GM18951 (cell line): ENCODE results near the gene EPHB3.

Source experiments
- POLR2A ChIP-seq: IDR thresholded peaks from 4 replicates; pipeline ENCODE4 v1.6.1; 2011; ENCODE audit warnings: mild to moderate bottlenecking; ENCODE audit not compliant: insufficient read length, insufficient read depth; ENCODE audit errors: extremely low read depth
- in situ Hi-C: fragments of 300-500 bp; cut with MboI; formaldehyde crosslinking; loops from one replicate; pipeline ENCODE4 v1.12.0; 2022; ENCODE audit warnings: low sequenced_read_pairs, mixed read lengths, inconsistent platforms; ENCODE audit not compliant: unreplicated experiment

EPHB3 gene

DNA sequence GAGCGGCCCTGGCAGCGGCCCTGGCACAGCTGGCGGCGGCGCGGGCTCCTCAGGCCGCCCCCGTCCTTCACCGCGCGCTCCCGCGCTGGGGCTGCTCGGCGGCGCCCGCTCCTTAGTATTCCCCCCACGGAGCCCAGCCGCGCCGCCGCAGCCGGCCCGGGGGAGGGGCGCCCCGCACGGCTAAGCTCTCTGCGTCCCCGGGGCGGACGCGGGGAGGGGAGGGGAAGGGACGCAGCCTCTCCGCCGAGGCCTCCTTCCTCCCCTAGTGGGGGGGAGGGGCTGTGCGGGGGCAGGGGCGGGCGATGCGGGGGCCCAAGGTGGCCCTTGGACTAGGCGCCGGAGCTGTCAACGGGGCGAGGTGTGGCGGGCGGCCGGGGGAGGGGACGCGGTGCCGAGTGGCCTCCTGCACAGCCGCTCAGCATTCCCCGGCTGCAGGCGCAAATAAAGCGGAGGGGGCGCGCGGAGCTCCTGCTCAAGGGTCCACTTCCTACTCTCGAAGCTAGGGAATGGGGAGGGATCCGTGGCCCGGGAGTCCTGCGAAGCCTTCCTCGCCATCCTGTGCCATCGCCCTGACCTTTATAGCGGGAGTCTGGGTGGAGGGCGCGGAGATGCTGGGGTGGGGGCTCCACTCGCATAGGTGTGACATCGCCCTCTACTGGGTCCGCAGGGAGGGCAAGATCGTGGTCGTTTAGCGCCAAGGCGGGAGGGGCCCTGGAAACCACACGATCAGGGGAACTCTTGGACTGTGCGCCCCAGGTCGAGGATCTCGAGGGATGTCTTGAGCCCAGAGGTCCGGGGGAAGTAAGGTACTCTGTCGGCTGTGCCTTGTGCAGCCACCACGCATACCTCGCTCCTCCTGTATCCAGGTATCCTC lies 22.2 kb downstream of the EPHB3 start:
- in situ Hi-C loops: no loop called here
- no peak for TF ChIP-seq POLR2A

DNA sequence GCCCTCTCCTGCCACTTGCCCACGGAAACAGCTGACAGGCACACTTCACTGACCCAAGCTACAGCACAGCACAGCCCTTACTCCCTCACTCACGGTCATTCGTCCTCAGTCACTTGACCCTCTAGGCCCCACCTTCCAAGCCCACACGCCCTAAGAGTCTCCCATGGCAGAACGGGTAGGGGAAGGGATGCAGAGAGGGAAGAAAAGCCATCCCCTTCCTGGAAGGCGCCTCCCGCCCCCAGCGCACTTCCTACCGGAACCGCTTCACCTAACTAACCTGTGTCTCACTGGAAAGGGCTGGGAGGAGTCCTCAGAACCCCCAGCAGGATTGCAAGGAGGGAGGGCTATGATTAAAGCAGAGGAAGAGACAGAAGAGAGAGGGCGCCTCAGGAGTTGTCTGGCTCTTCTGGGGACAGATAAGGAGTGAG lies 22.9 kb downstream of the EPHB3 start:
- in situ Hi-C loops: no loop called here
- TF ChIP-seq POLR2A: no peak

DNA sequence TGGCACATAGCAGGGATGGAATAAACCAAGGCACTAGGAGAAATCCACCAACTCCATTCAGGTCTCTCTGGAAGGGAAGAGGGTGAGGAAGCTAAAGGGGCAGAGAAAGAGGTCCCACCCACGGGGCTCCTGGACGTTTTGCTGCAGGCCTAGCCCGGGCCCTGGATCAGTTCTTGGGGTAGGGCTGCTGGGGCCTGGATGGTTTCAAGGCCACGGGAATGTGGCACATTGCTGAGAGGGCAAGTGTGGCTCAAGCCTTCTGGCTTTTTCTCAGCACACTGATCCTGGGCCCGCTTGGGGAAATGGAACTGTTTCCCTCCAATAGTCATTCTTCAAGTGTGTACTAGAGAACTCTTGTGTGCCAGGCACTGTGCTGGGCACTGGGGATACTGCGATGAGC lies 24.0 kb downstream of the EPHB3 start:
- no peak for TF ChIP-seq POLR2A
- in situ Hi-C loops: no loop called here

GRCh38 chr3:184586851-184587250 lies 25.3 kb downstream of the EPHB3 start:
- no peak for TF ChIP-seq POLR2A
- in situ Hi-C loops: no loop called here

GRCh38 chr3:184588776-184589175 lies 27.2 kb downstream of the EPHB3 start:
- TF ChIP-seq POLR2A: no peak
- in situ Hi-C loops: no loop called here

- no peak for TF ChIP-seq POLR2A
- in situ Hi-C loops: no loop called here
Measured at GRCh38 chr3:184590795-184591194, 29.2 kb downstream of the EPHB3 start.

GRCh38 chr3:184591789-184592188 lies 30.2 kb downstream of the EPHB3 start:
- TF ChIP-seq POLR2A: no peak
- in situ Hi-C loops: no loop called here

GRCh38 chr3:184592371-184593219 lies 31.0 kb downstream of the EPHB3 start:
- no peak for TF ChIP-seq POLR2A

DNA sequence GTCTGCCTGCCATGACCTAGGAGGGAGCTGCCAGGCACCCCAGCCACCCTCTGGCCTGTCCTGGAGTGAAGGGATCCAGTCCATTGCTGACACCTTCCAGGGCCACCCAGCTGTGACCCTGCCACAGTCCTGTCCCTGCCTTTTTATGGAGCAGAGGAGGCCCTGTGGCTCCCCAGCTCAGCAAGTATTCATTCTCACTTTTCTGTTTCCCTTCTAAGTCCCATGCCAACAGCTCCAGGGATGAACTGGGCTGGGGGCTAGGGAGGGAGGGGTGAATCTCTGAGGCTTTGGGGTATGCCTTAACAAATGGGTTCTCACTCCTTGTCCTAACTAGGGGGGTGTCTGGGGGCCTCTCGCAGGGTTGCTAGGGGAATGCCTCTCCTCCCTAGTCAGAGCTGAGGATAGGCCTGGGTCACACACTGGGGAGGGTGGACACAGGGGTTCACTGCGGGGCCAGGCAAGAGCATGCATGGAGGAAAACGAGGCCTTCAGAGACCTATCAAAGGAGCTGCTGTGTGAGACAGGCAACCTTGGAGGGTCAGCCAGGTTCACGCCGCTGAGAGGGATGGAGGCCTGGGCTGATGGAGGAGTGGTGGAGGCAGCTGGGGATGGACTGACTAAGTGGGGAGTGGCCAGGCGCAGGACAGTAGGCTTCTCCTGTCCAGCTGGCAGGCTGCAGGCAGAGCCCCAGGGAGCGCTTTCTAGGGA lies 31.8 kb downstream of the EPHB3 start:
- in situ Hi-C loops: no loop called here
- no peak for TF ChIP-seq POLR2A

More at GRCh38 chr3:184592371-184593219, 31.0 kb downstream of the EPHB3 start:
- in situ Hi-C loops: no loop called here

DNA sequence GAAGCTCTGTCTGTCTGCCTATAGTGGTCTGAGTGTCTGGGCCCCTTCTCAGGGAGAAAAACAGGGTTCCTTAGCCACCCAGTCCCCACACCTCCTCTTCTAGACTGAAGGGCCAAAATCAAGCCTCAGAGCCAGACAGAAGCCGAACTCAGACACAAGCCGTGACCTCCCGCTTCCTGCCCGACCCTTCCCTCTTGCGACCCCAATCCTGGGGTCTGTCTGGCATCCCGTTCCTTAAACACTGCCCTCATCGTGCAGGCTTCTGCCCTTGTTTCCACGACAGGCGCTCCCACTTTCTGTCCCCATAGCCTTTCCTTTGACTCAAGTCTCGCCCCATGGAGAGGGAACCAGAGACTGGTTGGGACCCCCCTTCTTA lies 32.3 kb downstream of the EPHB3 start:
- TF ChIP-seq POLR2A: no peak
- in situ Hi-C loops: no loop called here

- in situ Hi-C loops: no loop called here
- TF ChIP-seq POLR2A: no peak
Measured at GRCh38 chr3:184594371-184595001, 32.9 kb downstream of the EPHB3 start.

GRCh38 chr3:184595726-184596125 lies 34.1 kb downstream of the EPHB3 start:
- TF ChIP-seq POLR2A: no peak
- in situ Hi-C loops: no loop called here

- in situ Hi-C loops: no loop called here
- TF ChIP-seq POLR2A: no peak
Measured at GRCh38 chr3:184596233-184596632, 34.6 kb downstream of the EPHB3 start.
